Ovary (tissue), 9 donors: Measurements from ENCODE around the gene XG. TPM values are rescaled to one million over a fixed set of nuclear protein-coding genes. Genes with fewer than 3 reads are reported as not detected.

Source experiments
- DNase-seq, 5 donors: peaks; one replicate each; pipeline ENCODE4 v3.0.0-alpha.2; 2019 to 2020
- H3K27ac ChIP-seq, 2 donors: fragments of 200-600 bp; one replicate each; pipeline versions ENCODE4 v1.5.1 to v1.8.0; 2019 to 2022
- H3K27me3 ChIP-seq: fragments of 200-600 bp; one replicate; pipeline ENCODE4 v1.8.0; 2022
- H3K36me3 ChIP-seq: fragments of 200-600 bp; sonication (generic); one replicate; pipeline ENCODE4 v1.5.1; 2019
- H3K4me1 ChIP-seq: one replicate; pipeline ENCODE4 v1.8.1; 2013; ENCODE audit warnings: mild to moderate bottlenecking, moderate library complexity; ENCODE audit not compliant: insufficient read depth
- H3K4me3 ChIP-seq: fragments of 200-600 bp; sonication (generic); one replicate; pipeline ENCODE4 v1.5.1; 2017
- H3K9me3 ChIP-seq, 2 donors: fragments of 200-600 bp in 1 of 2; sonication (generic) in 1 of 2; one replicate each; pipeline versions ENCODE4 v1.5.1 to v1.8.1; 2013 to 2019; ENCODE audit warnings: mild to moderate bottlenecking in 1 of 2, moderate library complexity in 1 of 2
- EP300 ChIP-seq: sonication (generic); formaldehyde crosslinking; IDR thresholded peaks from one replicate; pipeline ENCODE4 v1.6.1; 2017; ENCODE audit warnings: antibody characterized with exemption
- POLR2A ChIP-seq: fragments of 450-650 bp; IDR thresholded peaks from one replicate; pipeline ENCODE4 v1.6.1; 2017; ENCODE audit warnings: antibody characterized with exemption, mild to moderate bottlenecking, moderate library complexity
- WGBS, 3 donors: extraction: QIAGEN DNeasy Blood & Tissue Kit in 1 of 3; methylation state at CpG; one replicate each; pipeline versions ENCODE4 v1.1.5 to v1.1.7; 2013 to 2017; 5-methylcytosine and 5-hydroxymethylcytosine counted together
- intact Hi-C, 4 donors: fragments of 100-400 bp; cut with DNase I; formaldehyde crosslinking; loops; one replicate each; pipeline versions ENCODE4 v1.11.0 to v1.15.1; 2022 to 2023
- polyA plus RNA-seq, 2 donors: library from polyadenylated mRNA; stranded (reverse); fragments of 200-250 nt in 1 of 2; fragments of 350-450 nt in 1 of 2; fragmentation: Illumina TruSeq in 1 of 2; extraction: RNeasy Lipid Tissue Mini Kit (QIAGEN cat#74804) in 1 of 2; gene quantifications; one replicate each; pipeline ENCODE4 v1.2.3, GENCODE V29; 2013 to 2014
- total RNA-seq, 7 donors: library from RNA; depleted of rRNA in 2 of 7; stranded (reverse); fragments of >200 nt in 2 of 7; fragmentation: NEBNext Ultra II Directional in 3 of 7; extraction: Animal tissue kit (Norgen Biotek cat#: 25700) in 3 of 7; gene quantifications; one replicate each; pipeline versions ENCODE4 v1.1.0 to v1.2.4, GENCODE V29; 2016 to 2023
- TF ChIP-seq, protein P1 (sequence below), 3 donors: fragments of 450-650 bp in 2 of 3; fragments of 200-600 bp in 1 of 3; IDR thresholded peaks; one replicate each; pipeline versions ENCODE4 v1.5.1 to v1.8.0; 2016 to 2022; ENCODE audit warnings: antibody characterized with exemption in 3 of 3, mild to moderate bottlenecking in 1 of 3
- donor health status: DM: no; HTN: no; CAD: no; lungs with moderate emphysema.
- donor health status: DM: no; HTN: no; CAD: no.
- donor health status: Bipolar disorder and iron deficiency.
- donor health status: DM: yes; HTN: yes; CAD: no.
- donor health status: DM: no; HTN: no; CAD: no.
- donor health status: DM: yes; HTN: yes; CAD: no.

The XG gene
- total and polyA plus RNA-seq, 9 donors, result 0.15 to 0.98 (median 0.27) TPM; not detected in 2

DNA sequence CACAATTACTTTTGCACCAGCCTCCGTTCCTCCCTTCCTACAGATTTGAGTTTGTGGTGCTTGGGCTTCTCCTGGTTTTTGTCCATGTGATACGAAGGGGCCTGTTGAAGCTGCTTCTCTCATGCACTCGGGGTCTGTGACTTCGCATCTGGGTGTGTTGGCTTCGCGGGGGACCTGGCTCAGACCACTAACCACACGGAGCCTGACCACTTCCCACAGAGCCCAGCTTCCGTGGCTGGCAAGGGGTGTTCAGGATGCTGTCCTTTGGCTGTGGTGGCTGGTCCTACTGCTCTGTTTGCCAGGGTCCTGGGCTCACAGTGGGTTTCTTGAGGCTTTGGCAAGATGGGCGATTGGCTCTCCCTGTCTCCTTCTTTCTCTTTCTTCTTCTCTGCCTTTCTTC, 19.8 kb upstream of the XG start:
- DNase-seq, result no peak
- Histone ChIP-seq H3K36me3 (no peaks in the 10 kb centered on the region), H3K27me3 (no peaks in the 10 kb centered on the region), H3K4me3 (no peak overlapping the region), H3K4me1 (no peaks in the 10 kb centered on the region), H3K9me3 (no peaks in the 10 kb centered on the region), H3K27ac (no peak overlapping the region)
- 84 to 92% (median 87%) methylated on average over 9 of the region's 9 CpGs for WGBS, 3 donors
- intact Hi-C loops, result loop anchor here in 1 of 4 donors (5.0 kb wide), 1 partner anchor 65 kb away; no protein-coding TSS in a partner anchor
- TF ChIP-seq, protein P1, sequence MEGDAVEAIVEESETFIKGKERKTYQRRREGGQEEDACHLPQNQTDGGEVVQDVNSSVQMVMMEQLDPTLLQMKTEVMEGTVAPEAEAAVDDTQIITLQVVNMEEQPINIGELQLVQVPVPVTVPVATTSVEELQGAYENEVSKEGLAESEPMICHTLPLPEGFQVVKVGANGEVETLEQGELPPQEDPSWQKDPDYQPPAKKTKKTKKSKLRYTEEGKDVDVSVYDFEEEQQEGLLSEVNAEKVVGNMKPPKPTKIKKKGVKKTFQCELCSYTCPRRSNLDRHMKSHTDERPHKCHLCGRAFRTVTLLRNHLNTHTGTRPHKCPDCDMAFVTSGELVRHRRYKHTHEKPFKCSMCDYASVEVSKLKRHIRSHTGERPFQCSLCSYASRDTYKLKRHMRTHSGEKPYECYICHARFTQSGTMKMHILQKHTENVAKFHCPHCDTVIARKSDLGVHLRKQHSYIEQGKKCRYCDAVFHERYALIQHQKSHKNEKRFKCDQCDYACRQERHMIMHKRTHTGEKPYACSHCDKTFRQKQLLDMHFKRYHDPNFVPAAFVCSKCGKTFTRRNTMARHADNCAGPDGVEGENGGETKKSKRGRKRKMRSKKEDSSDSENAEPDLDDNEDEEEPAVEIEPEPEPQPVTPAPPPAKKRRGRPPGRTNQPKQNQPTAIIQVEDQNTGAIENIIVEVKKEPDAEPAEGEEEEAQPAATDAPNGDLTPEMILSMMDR (IDR thresholded peaks at IDR 0.05), result no peak
- TF ChIP-seq POLR2A, result no peak
- no peak for TF ChIP-seq EP300

DNA sequence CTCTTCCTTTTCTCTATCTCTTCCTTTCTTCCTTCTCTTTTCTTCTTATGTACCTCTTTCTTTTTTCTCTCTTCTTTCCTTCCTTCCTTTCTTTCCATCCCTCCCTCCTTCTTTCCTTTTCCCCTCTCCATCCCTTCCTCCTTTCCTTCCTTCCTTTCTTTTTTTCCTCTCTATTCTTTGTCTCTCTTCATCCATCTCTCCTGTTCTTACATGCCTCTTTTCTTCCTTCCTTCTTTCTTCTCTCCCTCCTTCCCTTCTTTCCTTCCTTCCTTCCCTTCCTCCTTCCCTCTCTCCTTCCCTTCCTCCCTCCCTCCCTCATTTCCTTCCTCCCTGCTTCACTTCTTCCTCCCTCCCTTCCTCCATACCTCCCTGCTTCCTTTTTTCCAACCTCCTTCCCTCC, 19.2 kb upstream of the XG start:
- Histone ChIP-seq H3K27ac (no peak overlapping the region), H3K4me1 (no peaks in the 10 kb centered on the region), H3K4me3 (no peak overlapping the region), H3K9me3 (no peaks in the 10 kb centered on the region), H3K27me3 (no peaks in the 10 kb centered on the region), H3K36me3 (no peaks in the 10 kb centered on the region)
- intact Hi-C loops, result loop anchor here in 1 of 4 donors (5.0 kb wide), 1 partner anchor 65 kb away; no protein-coding TSS in a partner anchor
- DNase-seq, result no peak
- TF ChIP-seq, protein P1 (IDR thresholded peaks at IDR 0.05), result no peak
- no peak for TF ChIP-seq EP300

DNA sequence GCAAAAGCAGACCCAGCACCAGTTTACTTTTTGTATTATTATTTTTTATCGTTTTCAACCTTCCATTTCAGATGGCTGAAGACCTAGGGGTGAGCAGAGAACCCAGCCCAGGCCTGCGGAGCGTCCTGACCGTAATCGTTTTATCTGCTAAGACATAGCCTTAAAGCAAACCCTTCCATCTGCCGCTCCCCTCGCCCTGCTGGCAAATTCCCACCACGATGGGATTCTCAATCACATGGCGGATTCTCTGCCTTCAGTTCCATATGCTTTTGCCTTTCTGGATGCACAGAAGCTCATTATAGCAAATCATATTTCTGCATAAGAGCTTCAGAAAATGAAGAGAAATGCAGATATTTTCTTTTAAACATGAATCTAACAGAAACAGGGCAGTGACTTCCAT, 18.6 kb upstream of the XG start:
- no peak overlapping the region for H3K27ac ChIP-seq
- H3K4me1 ChIP-seq, result no peaks in the 10 kb centered on the region
- TF ChIP-seq, protein P1 (IDR thresholded peaks at IDR 0.05), result no peak
- TF ChIP-seq EP300, result no peak
- no peak for TF ChIP-seq POLR2A
- H3K4me3 ChIP-seq, result no peak overlapping the region
- WGBS, 3 donors, result 91 to 93% (median 91%) methylated on average over 9 of the region's 9 CpGs
- H3K27me3 ChIP-seq, result no peaks in the 10 kb centered on the region
- intact Hi-C loops, result loop anchor here in 1 of 4 donors (5.0 kb wide), 1 partner anchor 66 kb away; no protein-coding TSS in a partner anchor
- no peaks in the 10 kb centered on the region for H3K9me3 ChIP-seq
- H3K36me3 ChIP-seq, result no peaks in the 10 kb centered on the region
- no peak for DNase-seq

DNA sequence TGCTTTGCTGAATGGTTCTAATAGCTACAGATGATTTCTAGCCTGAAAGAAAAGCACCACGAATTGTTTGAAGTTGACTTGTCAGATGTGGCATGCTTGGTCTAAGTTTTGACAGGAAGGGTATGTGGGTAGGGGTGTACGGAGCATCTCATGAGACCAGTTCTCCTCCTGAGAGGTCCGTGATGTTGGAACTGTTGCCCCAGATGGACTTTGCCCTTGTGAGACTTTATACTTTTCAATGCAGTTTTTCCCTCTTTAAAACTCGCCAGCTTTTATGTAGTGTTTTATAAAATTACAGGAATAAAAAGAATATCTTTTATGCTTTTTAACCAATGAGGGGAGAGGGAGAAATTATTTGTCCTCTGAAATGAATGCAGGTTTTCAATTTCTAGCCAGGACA, 16.6 kb upstream of the XG start:
- Histone ChIP-seq H3K4me1 (no peaks in the 10 kb centered on the region), H3K27ac (no peak overlapping the region), H3K27me3 (no peaks in the 10 kb centered on the region), H3K9me3 (no peaks in the 10 kb centered on the region), H3K36me3 (no peaks in the 10 kb centered on the region), H3K4me3 (no peak overlapping the region)
- TF ChIP-seq EP300, result no peak
- TF ChIP-seq, protein P1 (IDR thresholded peaks at IDR 0.05), result no peak
- TF ChIP-seq POLR2A, result no peak
- DNase-seq, result no peak
- intact Hi-C loops, result no loop called here
- 94 to 98% (median 96%) methylated on average over 4 of the region's 4 CpGs for WGBS, 3 donors

DNA sequence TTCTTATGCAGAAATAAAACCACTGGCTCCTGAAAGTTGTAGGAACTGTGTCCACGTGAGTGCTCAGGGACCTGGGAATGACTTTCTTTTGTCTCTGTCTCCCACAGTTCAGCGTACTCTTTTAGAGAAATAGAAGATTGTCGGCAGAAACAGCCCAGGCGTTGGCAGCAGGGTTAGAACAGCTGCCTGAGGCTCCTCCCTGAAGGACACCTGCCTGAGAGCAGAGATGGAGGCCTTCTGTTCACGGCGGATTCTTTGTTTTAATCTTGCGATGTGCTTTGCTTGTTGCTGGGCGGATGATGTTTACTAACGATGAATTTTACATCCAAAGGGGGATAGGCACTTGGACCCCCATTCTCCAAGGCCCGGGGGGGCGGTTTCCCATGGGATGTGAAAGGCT, 11.2 kb upstream of the XG start:
- no peaks in the 10 kb centered on the region for H3K27me3 ChIP-seq
- WGBS, 3 donors, result 85 to 90% (median 87%) methylated on average over 11 of the region's 11 CpGs
- no peaks in the 10 kb centered on the region for H3K36me3 ChIP-seq
- intact Hi-C loops, result loop anchor here in 1 of 4 donors (5.0 kb wide), 1 partner anchor 1103 kb away; no protein-coding TSS in a partner anchor
- TF ChIP-seq POLR2A (no peak), EP300 (no peak)
- TF ChIP-seq, protein P1 (IDR thresholded peaks at IDR 0.05), result no peak
- H3K4me1 ChIP-seq, result no peaks in the 10 kb centered on the region
- no peak for DNase-seq
- H3K9me3 ChIP-seq, result no peaks in the 10 kb centered on the region
- no peak overlapping the region for H3K27ac ChIP-seq
- no peak overlapping the region for H3K4me3 ChIP-seq
